H7 (cell line): Measurements from ENCODE around the gene ZNF496. TPM values are rescaled to one million over a fixed set of nuclear protein-coding genes. Genes with fewer than 3 reads are reported as not detected.
"Not testable (repeated sequence)": the region's sequence is repeated elsewhere in the genome, so short reads cannot be mapped to it uniquely, and the experiment has no call there.

Experiments
- DNase-seq: peaks from one replicate; pipeline ENCODE4 v3.0.0; 2012
- H3K27me3 ChIP-seq: 2 replicates; pipeline ENCODE4 v1.6.0; 2011; ENCODE audit warnings: mild to moderate bottlenecking, low read length; ENCODE audit not compliant: control insufficient read depth, insufficient read depth
- H3K36me3 ChIP-seq: replicated peaks from 2 replicates; pipeline ENCODE4 v1.5.1; 2011; ENCODE audit warnings: low read length; ENCODE audit not compliant: control insufficient read depth, insufficient read depth
- H3K4me3 ChIP-seq: 2 replicates; pipeline ENCODE4 v1.5.1; 2011; ENCODE audit warnings: low read depth, mild to moderate bottlenecking, control low read depth, low read length, moderate library complexity; ENCODE audit not compliant: insufficient read depth
- total RNA-seq: library from RNA; depleted of rRNA; stranded (reverse); fragments of >200 nt; shearing (Covaris generic); gene quantifications from 2 replicates; pipeline ENCODE4 v1.2.3, GENCODE V29; 2014; rRNA removed

The ZNF496 gene
- total RNA-seq: 127 and 150 TPM in 2 replicates

DNA sequence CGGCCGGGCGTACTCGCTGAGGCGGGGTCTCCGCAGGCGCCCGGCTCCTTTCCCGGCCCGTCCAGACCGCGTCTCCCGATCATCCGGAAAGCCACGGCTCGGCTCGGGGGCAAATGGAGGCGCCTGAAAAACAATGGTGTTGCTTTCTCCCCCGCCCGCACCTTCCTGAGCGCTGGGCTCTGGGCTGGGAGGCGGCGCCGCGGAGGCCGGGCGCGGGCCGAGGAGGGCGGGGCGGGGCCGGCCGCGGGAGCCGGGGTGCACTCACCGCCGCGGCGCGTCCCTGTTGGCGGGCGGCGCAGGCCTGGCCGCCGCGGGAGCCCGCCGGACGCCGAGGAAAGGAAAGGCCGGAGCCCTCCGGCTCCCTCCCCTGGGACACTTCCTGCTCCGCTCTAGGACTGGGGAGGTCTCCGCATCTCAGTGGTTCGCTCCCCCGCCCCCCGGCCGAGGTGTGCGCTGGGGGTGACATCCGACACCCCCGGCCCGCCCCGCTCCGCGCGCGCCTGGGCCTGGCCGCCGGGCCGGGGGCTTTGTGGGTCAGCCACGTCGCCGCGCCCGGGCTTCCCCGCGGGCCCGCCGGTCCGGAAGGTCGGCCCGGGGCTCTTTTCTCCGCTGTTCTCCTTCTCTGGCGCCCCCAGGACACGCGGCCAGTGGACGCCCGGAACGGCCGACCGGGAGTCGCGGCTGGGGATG is at the start of gene ZNF496:
Gene ZNF496, minus strand, starts transcription at position 343 of the 690 bp plus-strand sequence. CDS start 2,289 bp downstream, outside the sequence.
- Histone ChIP-seq H3K4me3 (peak within 1 kb of the TSS; percentile 99), H3K27me3 (no peaks in the 10 kb centered on the region), H3K36me3 (peaks cover 23% of the 10 kb centered on the region)
- DNase-seq: peak; percentile 99

DNA sequence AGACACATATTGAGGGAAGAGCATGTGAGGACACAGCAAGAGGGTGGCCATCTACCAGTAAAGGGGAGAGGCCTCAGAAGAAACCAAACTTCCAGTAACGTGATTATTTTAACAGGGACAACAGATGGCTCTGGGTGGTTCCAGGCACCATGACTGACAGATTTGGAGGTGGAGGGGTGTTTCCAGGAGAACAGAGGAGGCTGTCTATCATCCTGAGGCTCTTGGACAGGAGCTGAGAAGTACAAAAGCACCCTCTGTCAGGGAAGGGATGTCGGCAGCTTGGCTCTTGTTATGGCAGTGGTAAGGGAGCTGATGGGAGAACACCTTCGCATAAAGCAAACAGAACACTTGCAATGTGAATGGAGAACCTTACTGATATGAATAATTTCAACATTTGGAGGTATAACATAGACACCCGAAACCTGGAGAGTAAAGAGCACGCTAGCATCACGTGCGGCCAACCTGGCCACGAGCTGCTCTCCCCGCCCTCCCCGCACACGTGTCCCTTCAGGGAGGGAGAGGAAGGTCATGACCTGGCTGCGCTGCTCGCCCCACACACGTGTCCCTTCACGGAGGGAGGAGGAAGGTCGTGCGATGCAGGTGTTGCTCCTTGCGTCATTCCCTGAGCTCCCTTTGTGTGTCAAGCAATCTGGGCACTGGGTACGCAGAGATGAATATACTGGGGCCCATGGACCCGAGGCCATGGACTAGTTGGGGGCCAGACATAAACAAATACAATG is 46.8 kb upstream of the ZNF496 start:
- DNase-seq: no peak
- no peak overlapping the region for H3K4me3 ChIP-seq
- no peaks in the 10 kb centered on the region for H3K27me3 ChIP-seq
- no peaks in the 10 kb centered on the region for H3K36me3 ChIP-seq

DNA sequence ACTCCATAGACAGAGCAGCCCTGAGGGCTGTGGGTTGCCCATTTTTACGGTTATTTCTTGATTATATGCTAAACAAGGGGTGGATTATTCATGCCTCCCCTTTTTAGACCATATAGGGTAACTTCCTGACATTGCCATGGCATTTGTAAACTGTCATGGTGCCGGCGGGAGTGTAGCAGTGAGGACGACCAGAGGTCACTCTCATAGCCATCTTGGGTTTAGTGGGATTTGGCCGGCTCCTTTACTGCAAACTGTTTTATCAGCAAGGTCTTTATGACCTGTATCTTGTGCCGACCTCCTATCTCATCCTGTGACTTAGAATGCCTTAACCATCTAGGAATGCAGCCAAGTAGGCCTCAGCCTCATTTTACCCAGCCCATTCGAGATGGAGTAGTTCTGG is 46.0 kb upstream of the ZNF496 start:
- H3K4me3 ChIP-seq, H3K27me3 ChIP-seq, DNase-seq, H3K36me3 ChIP-seq: not testable (repeated sequence)

DNA sequence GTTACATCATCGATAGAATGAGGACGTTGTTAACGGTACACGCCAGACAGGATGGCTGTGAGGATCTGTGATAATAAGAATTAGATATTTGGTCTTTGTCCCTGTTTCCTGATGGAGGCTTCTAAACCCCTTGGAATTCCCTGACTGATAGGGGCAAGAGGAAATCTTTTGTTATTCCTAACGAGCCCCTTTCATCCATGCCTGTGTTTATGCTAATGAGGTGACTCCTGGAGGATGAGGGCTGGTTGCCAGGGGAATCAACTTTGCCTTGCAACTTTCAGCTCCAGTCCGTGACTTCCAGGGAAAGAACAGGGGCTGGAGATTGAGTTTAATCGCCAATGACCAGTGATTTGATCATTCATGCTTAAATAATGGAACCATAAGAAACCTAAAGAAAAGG is 45.0 kb upstream of the ZNF496 start:
- Histone ChIP-seq H3K4me3 (peak overlapping the region; percentile 27), H3K27me3 (no peaks in the 10 kb centered on the region), H3K36me3 (no peaks in the 10 kb centered on the region)
- peak; percentile 77 for DNase-seq

DNA sequence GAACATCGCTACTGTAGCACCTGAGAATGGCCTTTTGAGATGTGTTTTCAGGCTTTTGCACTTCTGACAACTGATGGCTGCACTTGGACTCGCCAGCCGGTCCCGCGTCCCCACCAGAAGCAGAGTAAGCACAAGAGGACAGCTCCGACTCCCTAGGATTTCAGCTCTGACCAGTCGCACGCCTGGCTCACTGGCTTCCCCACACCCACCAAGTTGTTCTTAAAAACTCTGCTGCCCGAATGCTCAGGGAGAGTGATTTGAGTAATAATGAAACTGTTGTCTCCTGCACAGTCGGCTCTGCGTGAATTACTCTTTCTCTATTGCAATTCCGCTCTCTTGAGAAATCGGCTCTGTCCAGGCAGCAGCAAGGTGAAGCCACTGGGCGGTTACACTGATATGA is 44.1 kb upstream of the ZNF496 start:
- peak; percentile 33 for DNase-seq
- Histone ChIP-seq H3K4me3 (no peak overlapping the region), H3K36me3 (no peaks in the 10 kb centered on the region), H3K27me3 (no peaks in the 10 kb centered on the region)

DNA sequence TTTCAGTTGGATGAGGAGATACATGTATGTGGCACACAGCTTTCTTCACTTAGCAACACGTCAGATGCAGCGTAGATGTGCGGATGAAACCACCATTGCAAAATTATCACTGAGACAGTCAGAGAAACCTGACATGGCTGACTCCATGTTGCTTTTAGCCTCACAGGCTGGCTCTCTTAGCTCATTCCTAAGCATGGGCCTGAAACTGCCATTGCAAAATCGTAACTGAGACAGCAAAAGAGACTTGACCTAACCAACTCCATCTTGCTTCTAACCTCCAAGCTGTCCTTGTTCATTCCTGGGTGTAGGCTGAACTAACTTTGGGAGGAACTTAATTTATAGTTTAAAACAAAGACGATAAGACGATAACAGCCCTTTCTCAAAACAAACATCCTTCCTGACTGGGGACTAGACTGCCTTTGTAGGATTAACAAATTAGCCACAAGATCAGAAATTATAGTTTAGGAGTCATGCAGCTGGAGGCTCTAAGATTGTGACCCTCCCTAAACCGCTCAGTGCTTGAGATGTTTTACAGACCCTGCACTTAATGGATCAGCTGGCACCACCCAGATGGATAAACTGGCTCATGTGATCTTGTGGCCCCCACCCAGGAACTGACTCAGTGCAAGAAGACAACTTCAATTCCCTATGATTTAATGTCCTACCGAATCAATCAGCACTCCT is 43.1 kb upstream of the ZNF496 start:
- not testable (repeated sequence) for DNase-seq, H3K36me3 ChIP-seq, H3K27me3 ChIP-seq, H3K4me3 ChIP-seq

DNA sequence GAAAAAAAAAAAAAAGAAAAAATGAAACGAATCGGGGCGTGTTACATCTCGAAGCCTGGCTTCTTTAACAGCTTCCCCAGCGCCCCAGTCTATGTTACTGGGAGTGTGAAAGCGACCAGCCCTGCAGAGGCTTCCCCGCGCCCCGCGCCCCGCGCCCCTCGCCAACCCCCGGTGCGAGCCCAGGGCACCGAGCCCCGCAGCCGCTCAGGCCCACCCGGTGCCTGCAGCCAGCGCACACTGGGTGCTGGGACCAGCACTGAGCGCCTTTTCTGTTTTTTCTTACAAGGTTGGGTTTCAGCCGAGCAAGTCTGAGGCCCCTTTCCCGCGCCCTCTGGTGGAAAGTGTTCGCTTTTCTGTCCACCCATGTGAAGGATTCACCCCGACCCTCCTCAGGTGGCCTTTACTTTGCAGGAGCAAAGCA is 42.1 kb upstream of the ZNF496 start:
- no peaks in the 10 kb centered on the region for H3K27me3 ChIP-seq
- peak; percentile 79 for DNase-seq
- H3K4me3 ChIP-seq: peak overlapping the region; percentile 10; the same call in 1 of the 2 replicates
- H3K36me3 ChIP-seq: no peaks in the 10 kb centered on the region

DNA sequence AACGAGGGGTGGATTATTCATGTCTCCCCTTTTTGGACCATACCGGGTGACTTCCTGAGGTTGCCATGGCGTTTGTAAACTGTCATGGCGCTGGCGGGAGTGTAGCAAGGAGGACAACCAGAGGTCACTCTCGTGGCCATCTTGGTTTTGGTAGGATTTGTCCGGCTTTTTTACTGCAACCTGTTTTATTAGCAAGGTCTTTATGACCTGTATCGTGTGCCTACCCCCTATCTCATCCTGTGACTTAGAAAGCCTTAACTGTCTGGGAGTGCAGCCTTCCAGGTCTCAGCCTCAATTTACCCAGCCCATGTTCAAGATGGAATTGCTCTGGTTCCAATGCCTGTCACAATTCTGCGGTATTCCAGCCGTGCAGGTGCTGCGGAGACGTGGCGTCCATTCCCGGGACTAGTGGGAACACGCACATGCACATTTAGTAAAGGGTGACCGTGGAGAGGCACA is 40.2 kb upstream of the ZNF496 start:
- no peak overlapping the region for H3K4me3 ChIP-seq
- no peak for DNase-seq

DNA sequence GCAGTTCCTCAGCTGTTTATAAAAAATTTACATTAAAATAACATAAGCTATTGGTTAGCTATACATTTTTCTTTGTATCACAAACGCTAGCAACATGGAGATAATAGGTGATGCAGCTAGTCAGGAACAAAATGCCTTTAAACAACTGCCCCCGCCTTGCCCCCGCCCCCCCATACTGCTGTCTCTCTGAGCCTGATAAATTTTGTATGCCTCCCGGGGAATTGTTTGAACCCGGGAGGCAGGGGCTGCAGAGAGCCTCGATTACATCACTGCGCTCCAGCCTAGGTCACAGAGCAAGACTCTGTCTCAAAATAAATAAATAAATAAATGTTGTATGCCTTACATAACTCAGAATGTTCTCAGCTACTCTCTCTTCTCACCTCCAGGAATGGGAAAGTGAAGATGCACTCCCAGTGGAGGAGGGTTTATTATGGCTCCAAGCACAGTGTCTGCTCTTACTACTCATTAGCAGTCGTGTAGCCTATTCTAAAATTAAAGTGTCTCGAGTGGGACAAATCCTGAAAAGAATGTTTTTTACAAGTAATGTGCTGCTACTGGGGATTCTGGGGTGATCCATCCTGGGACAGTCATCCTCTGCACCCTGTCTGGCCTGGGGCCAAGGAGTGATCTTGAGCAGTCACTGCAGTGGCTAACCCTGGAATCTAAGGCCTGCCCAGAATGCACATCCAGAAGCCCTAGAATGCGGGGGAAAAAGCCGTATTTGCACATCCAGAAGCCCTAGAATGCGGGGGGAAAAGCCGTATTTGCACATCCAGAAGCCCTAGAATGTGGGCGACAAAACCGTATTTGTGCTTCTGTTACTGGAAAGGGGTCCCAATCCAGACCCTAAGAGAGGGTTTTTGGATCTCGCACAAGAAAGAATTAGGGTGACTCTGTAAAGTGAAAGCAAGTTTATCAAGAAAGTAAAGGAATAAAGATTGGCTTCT is 39.4 kb upstream of the ZNF496 start:
- DNase-seq: no peak
- Histone ChIP-seq H3K4me3 (no peak overlapping the region), H3K27me3 (no peaks in the 10 kb centered on the region)

More for the DNA sequence above, 40.2 kb upstream of the ZNF496 start:
- Histone ChIP-seq H3K27me3 (no peaks in the 10 kb centered on the region), H3K36me3 (no peaks in the 10 kb centered on the region)

DNA sequence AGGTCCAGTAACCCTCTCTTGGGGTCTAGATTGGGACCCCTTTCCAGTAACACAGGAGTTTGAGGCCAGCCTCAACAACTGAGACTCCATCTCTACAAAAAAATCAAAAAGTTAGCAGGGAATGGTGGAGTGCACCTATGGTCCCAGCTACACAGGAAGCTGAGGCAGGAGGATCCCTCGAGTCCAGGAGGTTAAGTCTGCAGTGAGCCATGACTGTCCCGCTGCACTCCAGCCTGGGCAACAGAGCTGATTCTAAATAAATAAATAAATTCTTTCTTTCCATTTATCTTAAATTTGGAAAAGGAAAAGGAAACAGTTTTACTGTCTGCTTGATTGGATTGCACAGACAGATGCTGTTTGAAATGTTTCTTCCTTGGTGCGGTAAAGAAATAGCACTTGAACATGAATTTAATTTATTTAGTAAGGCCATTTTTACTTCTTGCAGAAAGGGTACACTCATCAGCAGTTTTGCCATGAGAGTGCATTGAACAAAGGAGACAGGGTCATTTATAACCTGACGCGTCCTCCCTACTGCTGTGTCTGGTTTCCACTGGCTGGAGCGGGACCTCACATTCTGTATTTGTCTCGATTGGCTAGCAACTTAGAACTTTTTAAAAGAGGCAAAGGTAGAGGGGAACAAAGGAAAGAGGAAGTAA is 37.0 kb upstream of the ZNF496 start:
- H3K36me3 ChIP-seq: no peaks in the 10 kb centered on the region
- no peak for DNase-seq
- no peak overlapping the region for H3K4me3 ChIP-seq
- H3K27me3 ChIP-seq: no peaks in the 10 kb centered on the region

More for the DNA sequence above, 39.4 kb upstream of the ZNF496 start:
- no peaks in the 10 kb centered on the region for H3K36me3 ChIP-seq

DNA sequence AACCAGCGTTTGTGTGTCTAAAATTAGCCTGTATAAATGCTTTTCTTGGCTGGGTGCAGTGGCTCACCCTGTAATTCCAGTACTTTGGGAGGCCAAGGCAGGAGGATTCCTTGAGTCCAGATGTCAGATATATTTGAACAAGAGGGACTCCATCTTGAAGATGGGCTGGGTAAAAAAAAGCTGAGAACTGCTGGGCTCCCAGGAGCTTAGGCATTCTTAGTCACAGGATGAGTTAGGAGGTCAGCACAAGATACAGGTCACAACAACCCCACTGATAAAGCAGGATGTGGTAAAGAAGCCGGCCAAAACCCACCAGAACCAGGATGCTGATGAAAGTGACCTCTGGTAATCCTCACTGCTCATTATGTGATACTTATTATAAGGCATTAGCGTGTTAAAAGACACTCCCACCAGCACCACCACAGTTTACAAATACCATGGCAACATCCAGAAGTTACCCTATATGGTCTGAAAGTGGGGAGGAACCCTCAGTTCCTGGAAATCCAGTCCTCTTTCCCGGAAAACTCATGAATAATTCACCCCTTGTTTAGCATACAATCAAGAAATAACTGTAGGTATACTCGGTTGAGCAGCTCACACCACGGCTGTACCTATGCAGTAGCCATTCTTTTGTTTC is 36.2 kb upstream of the ZNF496 start:
- DNase-seq: no peak
- Histone ChIP-seq H3K27me3 (no peaks in the 10 kb centered on the region), H3K4me3 (no peak overlapping the region), H3K36me3 (no peaks in the 10 kb centered on the region)

DNA sequence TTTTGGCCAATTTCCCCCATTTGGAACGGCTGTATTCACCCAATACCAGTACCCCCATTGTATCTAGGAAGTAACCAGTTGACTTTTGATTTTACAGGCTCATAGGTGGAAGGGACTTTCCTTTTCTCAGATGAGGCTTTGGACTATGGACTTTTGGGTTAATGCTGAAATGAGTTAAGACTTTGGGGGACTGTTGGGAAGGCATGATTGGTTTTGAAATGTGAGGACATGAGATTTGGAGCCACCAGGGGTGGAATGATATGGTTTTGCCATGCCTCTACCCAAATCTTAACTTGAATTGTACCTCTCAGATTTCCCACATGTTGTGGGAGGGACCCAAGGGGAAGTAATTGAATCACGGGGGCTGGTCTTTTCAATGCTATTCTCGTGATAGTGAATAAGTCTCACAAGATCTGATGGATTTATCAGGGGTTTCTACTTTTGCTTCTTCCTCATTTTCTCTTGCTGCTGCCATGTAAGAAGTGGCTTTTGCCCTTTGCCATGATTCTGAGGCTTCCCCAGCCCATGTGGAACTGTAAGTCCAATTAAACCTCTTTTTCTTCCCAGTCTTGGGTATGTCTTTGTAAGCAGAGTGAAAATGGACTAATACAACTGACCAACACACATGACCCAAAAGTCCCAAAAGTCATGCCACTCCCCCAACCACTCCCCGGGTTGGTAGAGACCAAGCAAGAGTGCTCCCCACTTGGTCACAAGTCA is 35.4 kb upstream of the ZNF496 start:
- H3K4me3 ChIP-seq: no peak overlapping the region
- no peaks in the 10 kb centered on the region for H3K36me3 ChIP-seq
- no peaks in the 10 kb centered on the region for H3K27me3 ChIP-seq
- no peak for DNase-seq

DNA sequence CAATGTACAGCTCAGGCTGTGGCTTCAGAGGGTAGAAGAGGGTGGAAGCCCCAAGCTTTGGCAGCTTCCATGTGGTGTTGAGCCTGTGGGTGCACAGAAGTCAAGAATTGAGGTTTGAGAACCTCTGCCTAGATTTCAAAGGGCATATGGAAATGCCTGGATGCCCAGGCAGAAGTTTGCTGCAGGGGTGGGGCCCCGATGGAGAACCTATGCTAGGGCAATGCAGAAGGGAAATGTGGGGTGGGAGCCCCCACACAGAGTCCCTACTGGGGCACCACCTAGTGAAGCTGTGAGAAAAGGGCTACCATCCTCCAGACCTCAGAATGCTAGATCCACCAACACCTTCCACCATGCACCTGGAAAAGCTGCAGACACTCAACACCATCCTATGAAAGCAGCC is 34.7 kb upstream of the ZNF496 start:
- not testable (repeated sequence) for H3K27me3 ChIP-seq, H3K4me3 ChIP-seq

More for the DNA sequence above, 34.7 kb upstream of the ZNF496 start:
- not testable (repeated sequence) for DNase-seq, H3K36me3 ChIP-seq
